Femur (tissue), 1 donor: ENCODE data around the gene TBC1D1.

Experiments used
- DNase-seq: peaks from one replicate; pipeline ENCODE4 v3.0.0-alpha.2; 2017

The TBC1D1 gene

GRCh38 chr4:38107818-38108217 is 216.9 kb downstream of the TBC1D1 start:
- DNase-seq: no peak

DNA sequence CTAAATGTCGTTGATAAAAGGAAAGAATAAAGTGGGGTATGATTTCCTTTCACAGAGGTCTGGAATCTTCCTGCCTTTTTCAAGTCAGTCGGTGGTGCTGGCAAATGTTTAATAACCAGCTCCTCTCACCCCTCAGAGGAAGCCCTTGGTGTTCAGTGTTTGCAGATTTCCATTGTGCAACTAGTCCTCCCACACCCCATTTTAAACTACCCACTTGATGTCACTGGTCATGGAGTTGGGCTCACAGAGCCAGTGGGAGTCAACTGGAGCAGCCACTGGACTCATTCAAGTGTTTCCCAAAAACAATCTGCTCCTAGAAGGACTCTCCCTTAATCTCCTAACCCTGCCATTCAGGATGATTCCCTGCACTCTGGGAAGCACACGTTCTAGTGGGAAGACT is 218.5 kb downstream of the TBC1D1 start:
- DNase-seq: no peak

DNA sequence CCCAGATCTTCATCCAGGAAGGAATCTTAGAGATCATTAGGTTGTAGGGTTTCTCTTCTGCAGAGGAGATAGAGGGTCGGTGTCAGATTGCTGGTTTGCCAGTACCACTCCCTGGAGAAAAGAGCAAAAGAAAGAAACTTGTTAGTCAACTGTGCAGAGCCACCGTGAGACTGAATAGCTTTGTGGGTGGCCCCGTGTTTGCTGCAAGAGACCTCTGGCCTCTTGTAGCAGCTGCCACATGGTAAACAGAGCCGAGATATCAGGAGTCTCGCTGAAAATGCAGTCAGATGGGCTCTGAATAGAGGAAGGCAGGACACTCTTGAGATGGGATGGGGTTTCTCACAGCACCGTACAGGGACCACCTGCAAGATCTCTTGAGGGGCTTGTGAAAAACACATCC is 219.0 kb downstream of the TBC1D1 start:
- DNase-seq: no peak

GRCh38 chr4:38111024-38111423 is 220.1 kb downstream of the TBC1D1 start:
- no peak for DNase-seq

- no peak for DNase-seq
These were observed 220.8 kb downstream of the TBC1D1 start for GRCh38 chr4:38111717-38112116.

DNA sequence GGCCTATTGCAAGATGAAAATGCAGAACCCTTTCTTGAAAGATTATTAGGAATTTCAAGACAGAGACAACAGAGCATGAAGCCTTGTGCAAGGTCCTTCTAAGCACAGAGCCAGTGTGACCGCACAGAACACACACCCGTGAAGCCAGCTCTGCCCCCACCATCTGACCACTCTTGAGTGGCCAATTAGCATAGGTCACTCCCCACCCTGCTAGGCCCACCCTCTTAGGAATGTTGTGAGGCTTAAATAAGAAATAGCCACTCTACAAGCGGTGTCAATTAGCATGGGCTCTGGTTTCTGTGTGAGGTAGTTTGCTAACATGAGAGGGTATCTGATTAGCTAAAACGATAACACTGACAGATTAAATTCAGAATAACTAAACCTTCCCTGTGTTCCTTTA is 222.2 kb downstream of the TBC1D1 start:
- DNase-seq: no peak

- no peak for DNase-seq
These were observed 222.7 kb downstream of the TBC1D1 start for GRCh38 chr4:38113551-38113950.

DNA sequence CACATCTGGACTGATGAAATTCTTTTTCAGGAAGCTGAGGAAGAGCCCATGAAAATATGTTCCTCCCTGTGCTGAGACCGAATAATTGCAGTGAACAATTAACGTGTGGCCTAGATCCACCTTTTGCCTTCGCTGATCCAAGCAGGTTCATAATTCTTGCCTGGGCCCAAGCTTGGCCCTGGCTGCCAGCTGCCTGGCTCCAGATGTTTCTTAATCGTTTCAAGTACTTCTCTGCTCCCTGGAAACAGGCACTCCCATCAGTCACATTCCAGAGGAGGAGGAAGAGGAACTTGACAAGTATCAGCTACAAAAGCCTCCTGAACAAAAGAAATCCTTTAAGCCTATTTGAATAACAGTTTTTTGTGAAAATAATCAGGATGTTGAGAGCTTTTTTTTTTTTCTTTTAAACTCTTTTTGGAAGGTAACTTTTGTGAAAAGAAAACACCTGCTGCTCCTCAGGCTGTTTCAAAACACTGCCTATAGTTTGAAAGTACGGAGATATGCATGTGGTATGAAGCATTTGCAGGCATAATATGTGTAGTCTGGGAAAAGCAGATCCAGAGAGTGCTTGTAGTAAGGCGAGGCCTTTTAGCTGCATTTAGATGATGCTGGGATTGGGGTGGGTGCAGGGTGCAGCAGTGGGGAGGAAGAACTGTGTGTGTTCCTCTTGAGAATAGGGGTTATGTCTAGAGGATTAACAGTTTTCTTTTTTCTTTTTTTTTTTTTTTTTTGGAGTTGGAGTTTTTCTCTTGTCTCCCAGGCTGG is 223.7 kb downstream of the TBC1D1 start:
- DNase-seq: no peak

DNA sequence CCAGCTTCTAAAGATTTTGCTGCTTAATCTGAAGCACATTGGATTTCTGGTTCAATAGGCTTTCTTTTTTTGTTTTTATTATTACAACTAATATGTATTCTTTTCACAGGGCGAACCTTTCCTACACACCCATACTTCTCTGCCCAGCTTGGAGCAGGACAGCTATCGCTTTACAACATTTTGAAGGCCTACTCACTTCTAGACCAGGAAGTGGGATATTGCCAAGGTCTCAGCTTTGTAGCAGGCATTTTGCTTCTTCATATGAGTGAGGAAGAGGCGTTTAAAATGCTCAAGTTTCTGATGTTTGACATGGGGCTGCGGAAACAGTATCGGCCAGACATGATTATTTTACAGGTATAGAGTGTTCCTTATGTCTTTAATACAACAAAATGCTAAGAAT is 224.7 kb downstream of the TBC1D1 start:
- no peak for DNase-seq

- DNase-seq: no peak
These were observed 226.7 kb downstream of the TBC1D1 start for GRCh38 chr4:38117591-38117990.

- peak; percentile 78 for DNase-seq
These were observed 228.9 kb downstream of the TBC1D1 start for GRCh38 chr4:38119668-38120385.

- DNase-seq: no peak
These were observed 229.9 kb downstream of the TBC1D1 start for GRCh38 chr4:38120772-38121171.

DNA sequence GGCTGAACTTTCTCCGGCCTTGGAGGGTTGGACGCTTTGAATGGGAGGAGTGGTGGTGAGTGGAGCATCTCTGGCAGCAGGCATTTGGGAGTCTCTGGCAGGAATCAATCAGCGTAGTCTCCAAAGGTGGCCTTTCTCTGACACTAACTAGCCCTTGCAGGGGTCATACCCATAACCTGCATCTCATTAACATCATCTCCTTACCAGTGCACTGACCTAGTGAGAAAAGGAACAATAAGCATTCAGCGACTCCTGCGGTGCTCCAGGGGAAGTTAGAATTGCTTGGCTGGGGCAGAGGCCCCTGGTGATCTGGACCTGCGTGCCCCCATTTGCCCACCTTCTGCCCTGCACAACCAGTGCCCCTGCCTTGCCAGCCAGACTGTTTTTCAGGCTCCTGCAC is 231.2 kb downstream of the TBC1D1 start:
- no peak for DNase-seq

GRCh38 chr4:38123555-38123954 is 232.7 kb downstream of the TBC1D1 start:
- no peak for DNase-seq

GRCh38 chr4:38124961-38125360 is 234.1 kb downstream of the TBC1D1 start:
- no peak for DNase-seq

DNA sequence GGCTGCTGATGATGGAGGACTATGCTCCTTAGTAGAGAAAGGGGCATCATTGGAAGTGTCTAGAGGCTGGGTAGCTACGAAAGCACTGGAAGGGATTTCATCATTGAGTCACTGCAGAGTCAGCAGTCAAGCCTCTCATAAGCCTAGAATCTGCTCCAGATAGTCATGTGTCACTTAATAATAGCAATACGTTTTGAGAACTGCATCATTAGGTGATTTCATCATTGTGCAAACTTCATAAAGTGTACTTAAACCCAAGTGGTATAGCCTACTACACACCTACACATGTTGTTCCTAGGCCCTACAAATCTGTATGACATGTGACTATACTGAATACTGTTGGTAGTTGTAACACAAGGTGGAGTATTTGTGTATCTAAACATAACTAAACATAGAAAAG is 234.9 kb downstream of the TBC1D1 start:
- no peak for DNase-seq

- DNase-seq: no peak
These were observed 237.9 kb downstream of the TBC1D1 start for GRCh38 chr4:38128478-38129459.

DNA sequence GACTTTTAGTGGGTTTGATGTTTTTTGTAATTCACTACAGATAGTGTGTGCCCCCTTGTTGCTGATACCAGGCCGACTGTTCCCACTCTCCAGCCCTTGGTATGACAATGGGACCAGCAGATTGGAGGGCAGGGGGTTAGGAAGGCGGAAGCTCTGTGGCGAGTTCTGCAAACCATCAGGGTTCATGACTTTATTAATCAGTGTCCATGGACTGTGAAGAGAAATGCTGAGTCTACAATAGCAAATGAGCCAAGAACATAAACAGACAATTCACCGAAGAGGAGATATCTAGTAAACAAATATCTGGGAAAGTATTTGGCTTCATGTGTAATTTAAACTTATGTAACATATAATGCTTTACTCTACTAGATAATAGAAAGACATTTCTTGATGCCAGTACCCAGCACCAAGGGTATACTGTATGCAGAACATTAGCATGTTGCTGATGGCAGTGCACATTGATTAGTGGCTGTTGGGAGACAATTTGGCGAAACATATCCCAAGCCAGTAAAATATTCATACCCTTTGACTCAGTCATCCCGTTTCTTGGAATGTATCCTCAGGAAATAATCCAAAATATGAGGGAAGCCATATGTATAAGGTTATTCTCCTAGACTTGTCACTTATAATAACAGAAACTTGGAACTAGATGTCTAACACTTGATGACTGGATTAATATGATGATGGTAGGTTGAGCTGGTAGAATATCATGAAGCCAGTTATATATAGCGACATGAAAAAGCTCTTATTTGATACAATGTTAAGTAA is 238.8 kb downstream of the TBC1D1 start:
- no peak for DNase-seq

GRCh38 chr4:38130884-38131283 is 240.0 kb downstream of the TBC1D1 start:
- DNase-seq: no peak

GRCh38 chr4:38131371-38132091 is 240.6 kb downstream of the TBC1D1 start:
- DNase-seq: no peak

DNA sequence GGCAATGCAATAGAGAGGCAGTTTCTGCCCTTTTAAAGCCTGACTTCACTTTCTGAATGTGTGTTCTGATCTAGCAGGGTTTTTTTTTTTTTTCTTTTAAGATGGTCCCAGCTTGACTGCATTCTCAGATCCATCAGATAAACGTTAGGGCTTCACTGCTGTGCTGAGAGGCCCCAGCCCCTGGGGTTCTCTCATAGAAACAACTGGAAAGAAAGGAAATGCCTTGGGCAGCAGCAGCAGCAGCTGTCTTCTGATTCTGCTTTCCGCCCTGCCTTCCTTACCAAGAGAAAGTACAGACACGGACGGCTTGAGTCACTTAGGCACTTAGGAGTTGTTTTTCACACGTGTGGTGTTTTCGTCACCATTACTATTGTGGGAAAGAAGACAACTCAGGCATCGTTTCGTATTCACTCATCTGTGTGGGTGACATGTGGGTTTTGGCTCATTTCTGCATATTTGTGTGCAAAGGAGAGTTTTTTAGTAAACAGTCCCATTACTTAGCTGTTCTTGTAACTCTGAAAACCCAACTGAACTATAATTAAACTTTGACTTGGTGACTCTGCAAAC is 241.3 kb downstream of the TBC1D1 start:
- peak; percentile 83 for DNase-seq
